GM12872 (cell line): ENCODE data around the gene SLC26A2.

Experiments used
- TF ChIP-seq, protein P1 (sequence below): IDR thresholded peaks from 3 replicates; pipeline ENCODE4 v1.5.1; 2011; ENCODE audit warnings: low read depth, mild to moderate bottlenecking, low read length, moderate library complexity; ENCODE audit not compliant: insufficient read depth

SLC26A2 gene

DNA sequence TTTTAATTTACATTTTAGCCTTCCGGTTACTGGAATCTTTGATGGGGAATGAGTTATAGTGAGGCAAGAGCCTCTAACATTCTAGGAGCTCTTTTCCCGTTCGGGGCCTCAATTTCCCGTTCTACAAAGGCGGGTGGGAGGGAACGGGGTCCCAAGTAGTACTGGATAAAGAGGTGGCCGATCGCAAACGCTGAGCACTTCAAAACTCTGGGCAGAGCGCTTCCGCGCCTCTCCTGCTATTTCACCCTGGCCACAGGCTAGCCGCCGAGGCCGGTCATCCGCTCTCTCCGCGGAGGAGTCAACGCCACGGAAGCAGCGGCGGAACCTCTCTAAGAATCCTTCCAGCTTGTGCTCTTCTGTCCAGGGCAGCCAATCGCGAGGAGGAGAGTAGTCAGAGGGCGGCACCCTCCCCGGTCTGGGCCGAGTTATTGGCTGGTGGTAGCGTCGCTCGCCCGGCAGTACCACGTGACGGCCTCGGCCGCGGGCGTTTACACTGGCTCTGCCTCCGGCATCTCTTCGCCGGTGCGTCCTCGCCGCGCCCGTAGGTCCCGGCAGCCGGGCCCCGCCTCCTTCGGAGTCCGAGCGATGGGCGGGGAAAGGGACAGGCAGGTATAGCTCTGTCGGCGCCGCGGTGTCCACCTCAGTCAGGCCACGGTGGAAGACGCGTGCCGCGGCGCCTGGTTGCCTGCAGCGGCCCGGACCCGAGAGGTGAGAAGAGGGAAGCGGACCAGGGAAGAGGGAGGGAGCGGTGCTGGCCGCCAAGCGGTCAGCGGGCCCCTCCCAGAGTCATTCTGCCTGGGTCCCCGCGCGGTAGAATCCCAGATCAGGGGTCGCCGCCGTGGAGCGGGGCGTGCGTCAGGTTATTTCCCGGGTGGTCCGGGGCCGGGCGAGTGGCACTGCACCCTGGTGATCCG is at the start of gene SLC26A2:
Gene SLC26A2, plus strand, starts transcription at position 487 of the 914 bp plus-strand sequence. CDS start 16,895 bp downstream, outside the sequence.
- TF ChIP-seq, protein P1, sequence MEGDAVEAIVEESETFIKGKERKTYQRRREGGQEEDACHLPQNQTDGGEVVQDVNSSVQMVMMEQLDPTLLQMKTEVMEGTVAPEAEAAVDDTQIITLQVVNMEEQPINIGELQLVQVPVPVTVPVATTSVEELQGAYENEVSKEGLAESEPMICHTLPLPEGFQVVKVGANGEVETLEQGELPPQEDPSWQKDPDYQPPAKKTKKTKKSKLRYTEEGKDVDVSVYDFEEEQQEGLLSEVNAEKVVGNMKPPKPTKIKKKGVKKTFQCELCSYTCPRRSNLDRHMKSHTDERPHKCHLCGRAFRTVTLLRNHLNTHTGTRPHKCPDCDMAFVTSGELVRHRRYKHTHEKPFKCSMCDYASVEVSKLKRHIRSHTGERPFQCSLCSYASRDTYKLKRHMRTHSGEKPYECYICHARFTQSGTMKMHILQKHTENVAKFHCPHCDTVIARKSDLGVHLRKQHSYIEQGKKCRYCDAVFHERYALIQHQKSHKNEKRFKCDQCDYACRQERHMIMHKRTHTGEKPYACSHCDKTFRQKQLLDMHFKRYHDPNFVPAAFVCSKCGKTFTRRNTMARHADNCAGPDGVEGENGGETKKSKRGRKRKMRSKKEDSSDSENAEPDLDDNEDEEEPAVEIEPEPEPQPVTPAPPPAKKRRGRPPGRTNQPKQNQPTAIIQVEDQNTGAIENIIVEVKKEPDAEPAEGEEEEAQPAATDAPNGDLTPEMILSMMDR = no peak

DNA sequence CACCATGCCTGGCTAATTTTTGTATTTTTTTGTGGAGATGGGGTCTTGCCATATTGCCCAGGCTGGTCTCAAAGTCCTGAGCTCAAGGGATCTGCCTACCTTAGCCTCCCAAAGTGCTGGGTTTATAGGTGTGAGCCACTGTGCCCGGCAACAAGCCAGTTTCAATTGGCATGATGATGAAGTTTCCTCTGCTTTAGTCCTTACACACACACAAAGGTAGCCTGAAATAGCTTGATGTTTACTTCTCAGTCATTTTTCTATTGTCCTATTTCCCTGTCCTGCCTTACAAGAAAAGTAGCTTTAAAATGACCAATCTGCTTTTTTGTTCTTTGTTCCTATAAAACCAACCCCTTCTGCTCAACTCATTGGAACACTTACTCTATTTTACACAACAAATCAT is 49.5 kb upstream of the SLC26A2 start:
- TF ChIP-seq, protein P1 = no peak

DNA sequence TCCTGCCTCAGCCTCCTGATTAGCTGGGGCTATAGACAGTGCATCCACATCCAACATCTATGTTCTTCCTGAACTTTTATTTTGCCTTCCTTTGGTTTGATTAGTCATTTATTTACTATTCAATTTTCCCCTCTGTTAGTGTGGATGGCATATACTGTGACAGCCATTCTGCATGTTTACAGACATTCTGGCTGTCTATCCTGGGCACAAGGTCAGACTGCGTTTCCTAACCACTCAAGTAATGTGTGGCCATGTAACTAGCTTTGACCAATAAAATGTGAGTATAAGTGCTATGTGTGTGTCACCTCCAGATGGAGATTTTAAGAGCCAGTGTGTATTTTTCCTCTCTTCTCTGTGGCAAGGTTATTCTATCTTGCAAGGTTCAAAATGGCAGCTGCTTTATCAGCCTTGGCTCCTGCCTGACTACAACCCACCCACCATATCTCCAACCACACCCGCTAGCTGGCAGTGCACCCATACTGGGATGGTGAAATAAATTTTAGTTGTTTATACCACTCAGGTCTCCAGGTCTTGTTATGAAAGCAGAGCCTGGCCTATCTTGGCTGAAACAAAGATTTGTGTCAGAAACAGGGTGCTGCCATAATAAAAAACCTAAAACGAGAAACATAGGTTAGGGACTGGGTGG is 48.2 kb upstream of the SLC26A2 start:
- TF ChIP-seq, protein P1 = no peak

DNA sequence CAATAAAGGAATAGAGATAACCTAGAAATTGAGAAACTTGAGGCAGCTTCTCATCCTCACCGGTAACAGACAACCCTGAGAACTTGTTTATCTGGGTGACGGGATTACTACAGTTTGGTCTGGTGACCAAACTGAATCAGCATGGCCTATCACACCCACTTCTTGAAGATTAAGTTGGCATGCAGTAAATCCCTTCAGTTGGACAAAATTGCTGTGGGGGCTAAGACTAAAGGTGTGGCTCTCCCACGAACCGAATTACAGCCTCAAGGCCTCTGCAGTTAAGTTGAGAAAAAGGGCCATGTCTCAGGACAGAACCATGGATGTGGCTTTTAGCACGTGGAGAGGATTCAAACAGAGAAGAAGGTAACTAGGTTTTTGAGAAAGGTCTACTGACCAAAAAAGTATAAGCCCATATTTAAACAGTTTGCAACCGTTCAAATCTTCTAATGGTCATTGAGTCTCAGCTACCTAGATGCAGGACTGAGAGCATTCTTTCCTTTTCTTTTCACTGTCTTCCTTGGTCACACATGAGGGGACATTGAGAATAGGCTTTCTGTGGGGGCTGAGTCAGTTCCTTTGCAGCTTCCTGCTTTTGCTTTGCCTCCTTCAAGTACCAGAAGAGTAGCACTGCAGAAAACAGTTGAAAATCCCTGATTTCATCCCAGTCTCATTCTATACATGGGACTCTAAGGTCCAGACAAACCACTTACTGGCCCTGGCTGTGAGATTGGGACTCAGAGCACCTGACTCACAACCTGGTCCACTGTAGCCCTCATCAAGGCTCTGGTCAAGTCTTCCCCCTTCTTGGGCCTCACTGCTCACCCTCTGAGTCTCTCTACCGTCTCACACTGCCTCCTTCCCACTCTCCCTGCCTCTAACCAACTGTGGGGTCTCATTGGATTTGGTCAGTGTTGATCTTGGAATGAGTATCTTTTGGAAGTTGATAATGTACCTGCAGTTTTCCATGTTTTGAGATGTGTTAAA is 46.8 kb upstream of the SLC26A2 start:
- TF ChIP-seq, protein P1 = no peak

DNA sequence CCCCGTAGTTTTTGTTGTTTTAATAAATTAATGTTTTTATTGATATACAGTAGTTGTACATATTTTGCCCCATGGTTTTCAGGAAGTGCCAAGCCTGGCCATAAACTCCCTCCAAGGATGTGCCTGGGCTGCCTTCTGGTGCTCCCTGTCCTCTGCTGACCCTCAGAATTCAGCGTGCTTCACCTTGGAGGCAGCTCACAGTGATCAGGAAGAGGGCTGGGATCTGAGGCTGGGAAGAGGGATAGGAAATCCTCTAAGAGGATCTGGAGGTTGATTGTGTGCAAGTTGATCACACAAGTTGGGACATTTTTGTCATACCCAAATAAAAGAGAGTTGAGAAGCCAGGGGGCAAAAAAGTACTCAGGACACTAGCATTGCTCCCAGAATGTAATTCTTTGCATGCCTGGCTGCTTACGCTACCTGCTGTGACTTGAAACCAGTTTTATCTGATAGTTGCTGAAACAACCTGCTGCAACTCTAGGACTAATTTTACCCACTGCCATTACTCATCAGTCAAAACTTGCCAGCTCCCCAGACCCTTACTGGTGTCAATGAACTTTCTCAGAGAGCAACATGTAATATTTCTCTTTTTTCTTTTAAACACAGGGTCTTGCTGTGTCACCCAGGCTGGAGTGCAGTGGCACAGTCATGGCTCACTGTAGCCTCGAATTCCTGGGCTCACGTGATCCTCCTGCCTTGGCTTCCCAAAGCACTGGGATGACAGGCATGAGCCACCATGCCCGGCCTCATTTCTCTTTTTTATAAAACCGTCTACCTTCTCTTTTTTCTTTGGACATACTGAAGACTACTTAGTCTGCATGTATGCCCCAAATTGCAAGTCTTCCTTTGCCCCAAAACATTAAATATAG is 44.9 kb upstream of the SLC26A2 start:
- TF ChIP-seq, protein P1 = no peak

DNA sequence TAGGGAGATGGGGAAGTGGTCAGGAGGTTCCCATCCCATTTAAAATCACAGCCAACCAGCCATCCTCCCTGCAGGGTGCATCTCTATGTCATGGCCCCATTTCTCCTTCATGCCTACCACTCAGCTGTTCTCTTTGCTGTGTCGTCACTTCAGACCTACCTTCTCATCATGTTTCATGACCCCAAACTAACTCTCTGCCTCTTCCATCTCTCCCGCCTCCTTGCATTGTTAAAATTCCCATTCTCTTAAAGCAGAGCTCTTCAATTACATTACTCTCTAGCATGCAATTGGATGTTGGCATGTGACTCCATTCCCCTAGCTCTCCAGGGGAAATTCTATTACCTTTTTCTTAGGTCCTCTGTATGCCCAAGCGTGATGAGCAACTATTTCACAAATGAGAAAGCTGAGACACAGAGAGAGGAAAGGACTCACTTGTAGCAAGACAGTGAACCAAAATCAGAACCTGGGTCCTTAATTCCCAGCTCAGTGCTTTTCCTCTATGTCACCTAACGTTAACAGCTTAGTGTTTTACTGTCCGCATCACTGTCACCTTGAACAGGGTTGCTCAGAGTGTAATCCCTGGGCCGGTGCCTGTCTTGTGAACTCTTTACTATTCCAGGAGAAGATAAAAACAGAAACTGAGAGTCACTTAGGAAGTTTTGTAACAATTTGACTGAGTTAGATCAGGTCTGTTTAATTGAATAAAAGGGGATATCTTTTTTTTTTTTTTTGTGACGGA is 44.1 kb upstream of the SLC26A2 start:
- TF ChIP-seq, protein P1 = no peak
